ENCODE measurements around the gene FKBP1B.

DNA sequence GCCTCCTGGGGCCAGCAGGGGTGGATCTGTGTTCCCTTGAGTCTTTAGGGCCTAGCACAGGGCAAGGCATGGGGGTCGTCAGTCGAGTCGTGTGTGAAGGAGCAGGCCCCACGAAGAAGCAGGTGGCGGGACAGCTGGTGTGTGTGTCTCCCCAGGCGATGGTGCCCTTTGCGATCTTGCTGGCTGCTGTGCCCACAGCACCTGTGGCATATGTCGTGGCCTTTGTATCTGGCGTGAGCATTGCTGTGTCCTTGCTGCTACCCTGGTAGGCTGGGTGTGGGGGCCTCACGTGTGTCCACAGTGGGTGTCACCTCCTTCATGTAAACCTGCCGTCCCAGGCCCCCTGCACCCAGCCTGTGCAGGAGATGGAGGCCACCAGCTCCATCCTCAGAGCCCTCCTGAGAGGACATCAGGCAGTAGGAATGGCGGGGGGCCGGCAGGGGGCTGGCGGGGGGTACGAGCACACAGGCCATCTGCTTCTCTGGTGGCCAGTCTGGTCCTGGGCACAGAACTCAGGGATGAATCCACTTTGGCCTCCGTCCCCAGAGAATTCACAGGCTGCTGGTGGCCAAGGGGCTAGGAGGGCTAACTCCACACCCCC lies 26.5 kb upstream of the FKBP1B start:
- TF ChIP-seq ZNF223 (tag by site-specific recombination; IDR thresholded peaks at IDR 0.05) = no peak
- no peak for TF ChIP-seq ZNF610 (tag by site-specific recombination; IDR thresholded peaks at IDR 0.05; ENCODE audit: borderline replicate concordance)
- no peak for TF ChIP-seq CTCF (tag by site-specific recombination; IDR thresholded peaks at IDR 0.05)
- TF ChIP-seq PBX3 (CRISPR knock-in tag; IDR thresholded peaks at IDR 0.05) = no peak
- no peak for TF ChIP-seq HOXA7 (CRISPR knock-in tag; IDR thresholded peaks at IDR 0.05; ENCODE audit: borderline replicate concordance)
- TF ChIP-seq ZNF626 (tag by site-specific recombination; IDR thresholded peaks at IDR 0.05) = no peak
- TF ChIP-seq ZNF274 (IDR thresholded peaks at IDR 0.05; ENCODE audit: low read length) = no peak
- no peak for TF ChIP-seq ZNF274 (tag by site-specific recombination; IDR thresholded peaks at IDR 0.05; ENCODE audit: borderline replicate concordance)
- no peak for TF ChIP-seq ZNF175 (tag by site-specific recombination; IDR thresholded peaks at IDR 0.05)
- TF ChIP-seq ZNF777 (tag by site-specific recombination; IDR thresholded peaks at IDR 0.05; ENCODE audit: borderline replicate concordance) = no peak
- TF ChIP-seq ZNF416 (tag by site-specific recombination; IDR thresholded peaks at IDR 0.05) = no peak
- no peak for TF ChIP-seq ZNF639 (tag by site-specific recombination; IDR thresholded peaks at IDR 0.05)

Data from HEK293 (cell line).